Natural killer cell treated with Interleukin-12 subunit alpha and Interleukin-12 subunit beta and Interleukin-15 and Interleukin-18, amount 100 ng/mL, for 72 hours (primary cell): ENCODE results near the gene IL17C. TPM values are rescaled to one million over a fixed set of nuclear protein-coding genes. Genes with fewer than 3 reads are reported as not detected.

ENCODE experiments used
- ATAC-seq, 2 donors: fragments of 150-1000 bp; cut with Tn5 transposase in 1 of 2; sonication (Bioruptor Pico), chemical (Tn5 transposase) in 1 of 2; 2 replicates each; pipeline ENCODE4 v1.10.0; 2021
- DNase-seq: peaks from one replicate; pipeline ENCODE4 v3.0.0; 2022; ENCODE audit warnings: low spot score
- H3K27ac Mint-ChIP-seq, 2 donors: 1 replicate in 1 of 2; 2 replicates in 1 of 2; pipeline ENCODE4 v1.8.0; 2022; ENCODE audit warnings: mixed read lengths in 2 of 2, mild to moderate bottlenecking in 1 of 2, moderate library complexity in 1 of 2
- H3K27me3 Mint-ChIP-seq, 2 donors: 1 replicate in 1 of 2; 2 replicates in 1 of 2; pipeline ENCODE4 v1.8.0; 2022; ENCODE audit warnings: mixed read lengths in 2 of 2
- H3K36me3 Mint-ChIP-seq: one replicate; pipeline ENCODE4 v1.8.0; 2022; ENCODE audit warnings: mixed read lengths
- H3K4me1 Mint-ChIP-seq, 2 donors: 1 replicate in 1 of 2; 2 replicates in 1 of 2; pipeline ENCODE4 v1.8.0; 2022; ENCODE audit warnings: low read depth in 2 of 2, mixed read lengths in 2 of 2, mild to moderate bottlenecking in 1 of 2
- H3K4me3 Mint-ChIP-seq: one replicate; pipeline ENCODE4 v1.8.0; 2022; ENCODE audit warnings: mixed read lengths
- H3K9me3 Mint-ChIP-seq: 2 replicates; pipeline ENCODE4 v1.8.0; 2022; ENCODE audit warnings: mixed read lengths
- total RNA-seq, 2 donors: library from RNA; stranded (reverse); gene quantifications; one replicate each; pipeline ENCODE4 v1.2.3, GENCODE V29; 2022

IL17C gene
- total RNA-seq, 2 donors from 2014 or later, result 0.64 to 1.0 TPM

DNA sequence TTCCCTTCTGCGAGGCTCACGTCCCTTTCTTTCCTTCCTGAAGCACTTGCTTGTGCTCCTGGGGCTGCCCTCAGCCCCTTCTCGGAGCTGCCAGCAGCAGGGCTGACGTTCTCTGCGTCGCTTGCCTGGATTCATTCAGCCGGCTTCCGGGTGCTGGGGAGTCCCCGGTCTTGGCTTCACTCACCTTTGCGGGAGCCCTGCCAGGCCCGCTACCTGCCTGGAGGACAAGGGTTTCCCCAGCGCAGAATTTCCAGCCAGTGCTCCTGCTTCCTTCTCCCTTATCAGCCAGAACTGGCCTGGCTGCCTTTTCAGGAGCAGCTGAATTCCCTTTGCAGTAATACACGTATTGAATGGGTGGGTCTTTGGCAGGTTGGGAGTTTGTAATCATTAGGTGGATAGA, 22.1 kb upstream of the IL17C start:
- Mint-ChIP-seq H3K27ac (no peak overlapping the region), H3K4me1 (peaks cover 26 to 39% of the 10 kb centered on the region in 2 donors), H3K9me3 (no peaks in the 10 kb centered on the region), H3K27me3 (no peaks in the 10 kb centered on the region), H3K36me3 (peaks cover 8% of the 10 kb centered on the region), H3K4me3 (no peak overlapping the region)
- DNase-seq (no peak), ATAC-seq (no peak)

DNA sequence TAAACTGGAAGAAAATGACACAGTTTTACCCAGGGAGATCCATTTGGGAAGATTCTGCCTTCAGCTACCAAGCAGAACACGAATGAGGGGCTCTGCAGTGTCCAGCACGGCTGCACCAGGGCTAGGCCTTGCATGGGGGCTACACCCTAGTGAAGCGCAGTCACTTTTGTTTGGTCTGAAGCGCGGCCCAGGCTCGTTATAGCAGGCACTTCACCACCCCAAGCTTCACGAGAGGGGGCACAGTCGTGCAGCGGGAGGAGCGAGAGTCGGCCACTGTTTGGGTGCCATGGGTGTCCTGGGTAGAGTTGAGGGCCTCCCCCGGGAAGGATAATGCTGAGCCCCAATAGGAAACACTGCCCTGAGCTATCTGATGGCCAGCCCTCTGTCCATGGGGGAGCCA, 21.6 kb upstream of the IL17C start:
- ATAC-seq, result no peak
- Mint-ChIP-seq H3K36me3 (peaks cover 8% of the 10 kb centered on the region), H3K27me3 (no peaks in the 10 kb centered on the region), H3K27ac (no peak overlapping the region), H3K4me1 (peaks cover 26 to 39% of the 10 kb centered on the region in 2 donors), H3K9me3 (no peaks in the 10 kb centered on the region), H3K4me3 (no peak overlapping the region)
- DNase-seq, result no peak

DNA sequence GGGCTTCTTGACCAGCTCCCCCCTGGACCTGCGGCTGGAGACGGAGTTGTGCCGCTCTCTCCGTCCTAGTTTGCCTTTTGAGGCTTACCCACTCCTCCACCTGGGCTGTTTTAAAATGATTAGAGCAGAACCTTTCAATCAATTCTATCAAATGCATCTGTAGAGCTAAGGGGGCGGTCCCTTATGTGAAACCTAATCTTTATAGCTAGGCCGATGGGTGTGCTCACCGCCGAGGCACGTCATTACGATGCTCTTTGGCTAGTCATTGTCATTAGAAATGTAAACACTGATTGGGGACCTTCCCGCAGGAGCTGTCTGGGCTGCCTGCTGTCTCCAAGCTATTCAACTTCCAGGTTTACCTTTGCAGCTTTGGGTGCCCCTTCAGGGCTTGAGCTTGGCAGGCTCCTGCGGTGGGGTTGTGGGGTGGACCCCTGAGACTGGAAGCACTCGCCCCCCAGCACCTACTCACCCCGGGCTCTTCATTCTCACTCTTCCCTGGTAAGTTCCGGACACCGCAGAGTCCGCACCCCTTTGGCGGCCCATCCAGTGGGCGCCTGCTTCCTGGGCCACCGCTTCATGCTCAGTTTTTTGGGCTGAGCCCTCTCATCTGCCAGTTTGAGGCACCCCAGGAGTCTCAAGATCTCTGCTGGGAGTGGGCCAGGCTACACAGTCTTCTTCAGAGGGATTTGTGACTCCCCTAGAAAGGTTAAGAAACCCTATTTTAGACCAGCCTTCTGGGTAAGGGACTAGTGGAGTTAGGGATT, 20.9 kb upstream of the IL17C start:
- peaks cover 26 to 39% of the 10 kb centered on the region in 2 donors for H3K4me1 Mint-ChIP-seq

DNA sequence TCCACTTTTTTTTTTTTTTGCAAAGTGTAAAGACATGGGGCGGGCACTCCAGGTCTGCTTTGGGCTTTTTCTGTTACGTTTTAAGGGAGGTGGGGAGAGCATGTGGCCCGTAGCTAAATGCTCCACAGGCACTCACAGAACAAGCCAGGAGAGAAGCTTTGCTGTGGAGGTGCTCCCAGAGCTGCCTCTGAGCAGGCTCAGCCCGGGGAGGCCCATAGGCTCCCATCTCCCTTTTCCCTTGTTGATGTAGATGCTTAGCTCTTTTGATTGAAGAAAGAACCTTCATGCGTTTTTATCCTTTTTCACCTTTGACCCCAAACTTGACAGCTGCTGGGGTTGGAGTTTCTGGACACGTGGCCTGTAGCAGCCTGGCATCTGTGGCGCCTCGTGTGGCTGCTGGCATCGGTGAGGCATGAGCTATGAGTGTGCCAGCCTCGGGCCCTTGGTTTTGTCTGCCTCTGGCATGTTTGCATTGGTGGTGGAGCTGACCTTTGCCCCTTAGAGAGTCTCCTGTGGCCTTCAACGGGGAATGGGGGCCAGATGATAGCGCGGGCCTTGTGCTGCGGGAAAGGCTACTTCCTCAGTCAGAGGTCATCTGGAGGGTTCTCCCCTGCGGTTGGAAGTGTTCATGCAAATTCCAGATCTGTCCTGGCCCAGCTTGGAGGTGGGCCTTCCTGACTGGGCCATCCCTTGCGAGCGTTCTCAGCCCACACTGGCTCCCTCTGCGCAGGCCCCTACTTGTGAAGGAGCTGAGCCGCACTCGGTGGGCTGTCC, 20.0 kb upstream of the IL17C start:
- Mint-ChIP-seq H3K27me3 (no peaks in the 10 kb centered on the region), H3K9me3 (no peaks in the 10 kb centered on the region), H3K27ac (no peak overlapping the region), H3K4me1 (peaks cover 25 to 39% of the 10 kb centered on the region in 2 donors), H3K4me3 (no peak overlapping the region), H3K36me3 (peaks cover 3% of the 10 kb centered on the region)
- ATAC-seq (no peak), DNase-seq (no peak)

More for the DNA sequence above, 20.9 kb upstream of the IL17C start:
- H3K9me3 Mint-ChIP-seq, result no peaks in the 10 kb centered on the region
- ATAC-seq (no peak), DNase-seq (no peak)
- H3K27ac Mint-ChIP-seq, result no peak overlapping the region
- H3K4me3 Mint-ChIP-seq, result no peak overlapping the region
- H3K36me3 Mint-ChIP-seq, result peaks cover 8% of the 10 kb centered on the region
- H3K27me3 Mint-ChIP-seq, result no peaks in the 10 kb centered on the region

DNA sequence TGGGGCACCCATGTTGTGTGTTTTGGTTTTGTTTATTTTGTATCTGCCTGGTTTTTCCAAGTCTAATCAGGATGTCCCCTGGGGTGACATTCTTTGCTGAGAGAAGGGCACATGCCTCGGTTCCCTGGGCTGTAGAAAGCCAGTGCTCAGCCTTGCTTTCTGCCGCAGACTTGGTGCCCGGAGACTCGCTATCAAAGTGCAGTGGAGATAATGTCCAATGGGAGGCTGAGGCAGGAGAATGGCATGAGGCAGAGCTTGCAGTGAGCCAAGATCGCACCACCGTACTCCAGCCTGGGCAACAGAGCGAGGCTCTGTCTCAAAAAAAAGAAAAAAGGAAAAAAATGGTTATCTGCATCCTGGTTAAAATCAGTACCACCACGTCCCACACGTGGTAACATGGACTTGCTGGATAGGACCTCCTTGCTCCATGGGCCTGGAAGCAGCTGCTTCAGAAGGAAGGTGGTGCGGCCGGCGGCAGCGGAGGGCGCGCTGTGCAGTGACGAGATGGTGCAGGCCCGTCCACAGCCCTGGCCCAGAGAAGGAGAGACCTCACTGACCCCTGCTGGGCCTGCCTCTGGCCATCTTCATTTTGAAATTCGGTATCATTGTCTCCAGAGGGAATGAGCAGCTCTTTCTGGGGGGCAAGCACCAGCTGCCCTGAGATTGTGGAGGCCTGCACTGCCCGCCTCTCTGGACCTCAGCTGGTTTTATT, 19.3 kb upstream of the IL17C start:
- no peak for ATAC-seq
- H3K4me3 Mint-ChIP-seq, result peak overlapping the region; percentile 44
- no peaks in the 10 kb centered on the region for H3K36me3 Mint-ChIP-seq
- H3K27me3 Mint-ChIP-seq, result no peaks in the 10 kb centered on the region
- peak overlapping the region; percentile 56 to 76 for H3K27ac Mint-ChIP-seq
- DNase-seq, result no peak
- H3K4me1 Mint-ChIP-seq, result peaks cover 21 to 34% of the 10 kb centered on the region in 2 donors
- no peaks in the 10 kb centered on the region for H3K9me3 Mint-ChIP-seq

DNA sequence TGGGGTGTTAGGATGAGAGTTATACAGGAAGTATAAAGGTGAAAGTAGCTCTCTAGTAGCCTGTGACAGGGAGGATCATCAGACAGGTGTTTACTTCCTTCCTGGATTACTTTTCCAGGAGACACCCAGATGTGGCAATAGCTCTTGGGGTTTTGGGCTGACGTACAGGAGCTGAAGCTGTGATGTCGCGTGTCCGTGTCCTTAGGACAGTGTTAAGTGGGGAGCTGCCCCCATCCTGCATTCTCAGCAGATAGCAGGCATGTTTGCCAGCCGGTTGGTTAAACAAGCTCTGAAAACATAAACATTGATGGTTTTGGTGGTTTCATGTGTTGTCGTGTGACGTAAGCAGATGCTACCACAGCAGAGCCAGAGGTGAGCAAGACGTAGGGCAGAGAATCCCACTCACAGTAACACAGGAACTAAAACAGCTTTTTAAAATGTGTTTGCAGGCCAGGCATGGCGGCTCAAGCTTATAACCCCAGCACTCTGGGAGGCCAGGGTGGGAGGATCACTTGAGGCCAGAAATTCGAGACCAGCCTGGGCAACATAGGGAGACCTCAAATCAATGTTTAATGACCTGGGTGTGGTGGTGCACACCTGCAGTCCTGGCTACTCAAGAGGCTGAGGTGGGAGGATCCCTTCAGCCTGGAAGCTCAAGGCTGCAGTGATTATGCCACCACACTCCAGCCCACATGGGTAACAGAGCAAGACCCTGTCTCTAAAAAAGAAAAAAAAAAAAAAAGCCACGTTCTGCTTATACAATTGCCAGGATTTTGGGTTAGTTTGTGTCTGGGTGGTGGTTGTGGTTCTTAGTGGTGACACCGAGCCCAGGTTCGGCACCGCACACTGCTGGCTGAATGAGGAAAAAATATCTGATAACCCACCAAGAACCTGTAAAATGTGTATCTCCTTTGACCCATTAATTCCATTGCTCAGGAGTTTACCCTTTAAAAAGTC, 18.2 kb upstream of the IL17C start:
- H3K4me3 Mint-ChIP-seq, result peak overlapping the region; percentile 44
- peak overlapping the region; percentile 56 to 76 for H3K27ac Mint-ChIP-seq
- peak; percentile 80 for DNase-seq
- no peaks in the 10 kb centered on the region for H3K36me3 Mint-ChIP-seq
- ATAC-seq, result peak; percentile 79 to 88
- no peaks in the 10 kb centered on the region for H3K27me3 Mint-ChIP-seq
- peaks cover 21 to 34% of the 10 kb centered on the region in 2 donors for H3K4me1 Mint-ChIP-seq
- H3K9me3 Mint-ChIP-seq, result no peaks in the 10 kb centered on the region

DNA sequence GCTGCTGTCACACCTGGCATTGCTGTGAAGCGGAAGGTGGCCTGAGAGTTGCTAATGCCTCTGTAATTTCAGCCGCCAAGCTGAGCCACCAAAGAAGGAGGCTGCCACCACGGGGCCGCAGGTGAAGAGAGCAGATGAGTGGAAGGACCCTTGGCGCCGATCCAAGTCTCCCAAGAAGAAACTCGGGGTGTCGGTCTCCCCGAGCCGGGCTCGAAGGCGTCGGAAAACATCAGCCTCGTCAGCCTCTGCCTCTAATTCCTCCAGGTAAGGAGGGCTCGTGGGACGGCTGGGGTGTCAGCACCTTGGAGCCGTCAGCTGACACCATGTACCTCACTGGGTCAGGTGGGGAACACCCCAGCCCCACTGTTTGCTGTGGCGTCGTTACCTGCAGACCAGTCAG, 16.2 kb upstream of the IL17C start:
- H3K36me3 Mint-ChIP-seq, result no peaks in the 10 kb centered on the region
- ATAC-seq, result no peak
- H3K9me3 Mint-ChIP-seq, result no peaks in the 10 kb centered on the region
- H3K27me3 Mint-ChIP-seq, result no peaks in the 10 kb centered on the region
- no peak for DNase-seq
- peaks cover 21 to 30% of the 10 kb centered on the region in 2 donors for H3K4me1 Mint-ChIP-seq
- H3K27ac Mint-ChIP-seq, result no peak overlapping the region
- H3K4me3 Mint-ChIP-seq, result no peak overlapping the region

DNA sequence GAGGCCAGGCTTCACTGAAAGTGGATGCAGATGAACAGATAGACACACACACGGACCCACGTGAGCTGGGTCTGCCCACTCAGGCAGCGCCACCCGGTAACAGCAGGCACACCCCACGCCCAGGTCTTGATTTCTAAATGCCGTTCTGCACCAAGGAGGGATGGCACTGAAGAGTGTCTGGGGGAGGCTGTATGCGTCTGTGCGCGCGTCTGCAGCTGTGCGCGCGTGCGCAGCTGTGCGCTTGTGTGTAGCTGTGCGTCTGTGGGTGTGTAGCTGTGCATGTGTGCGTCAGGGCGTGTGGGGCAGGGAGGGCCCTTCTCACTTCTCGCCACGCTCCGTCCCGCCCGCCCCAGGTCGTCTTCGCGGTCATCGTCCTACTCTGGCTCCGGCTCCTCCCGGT, 15.5 kb upstream of the IL17C start:
- Mint-ChIP-seq H3K4me1 (peaks cover 21 to 29% of the 10 kb centered on the region in 2 donors), H3K9me3 (no peaks in the 10 kb centered on the region), H3K27ac (no peak overlapping the region), H3K36me3 (no peaks in the 10 kb centered on the region), H3K27me3 (no peaks in the 10 kb centered on the region), H3K4me3 (no peak overlapping the region)
- no peak for ATAC-seq
- no peak for DNase-seq

DNA sequence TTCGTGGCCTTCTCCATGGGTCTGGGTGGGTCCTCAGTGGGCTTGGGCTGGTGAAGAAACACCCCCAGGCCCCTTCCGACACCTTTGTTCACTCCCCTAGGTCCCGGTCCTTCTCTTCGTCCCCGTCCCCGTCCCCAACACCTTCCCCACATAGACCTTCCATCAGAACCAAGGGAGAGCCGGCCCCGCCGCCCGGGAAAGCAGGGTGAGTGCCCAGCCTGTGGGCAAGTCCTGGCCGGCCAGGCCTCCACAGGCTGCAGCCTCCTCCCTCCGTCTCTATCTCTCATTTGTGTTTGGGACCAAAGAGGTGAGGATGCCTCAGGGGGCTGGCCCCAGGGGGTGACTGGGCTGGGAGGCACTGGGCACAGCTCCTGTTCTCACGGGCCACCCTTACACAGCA, 14.5 kb upstream of the IL17C start:
- H3K36me3 Mint-ChIP-seq, result no peaks in the 10 kb centered on the region
- H3K4me3 Mint-ChIP-seq, result no peak overlapping the region
- ATAC-seq (no peak), DNase-seq (no peak)
- H3K4me1 Mint-ChIP-seq, result peaks cover 19 to 28% of the 10 kb centered on the region in 2 donors
- no peaks in the 10 kb centered on the region for H3K9me3 Mint-ChIP-seq
- no peak overlapping the region for H3K27ac Mint-ChIP-seq
- H3K27me3 Mint-ChIP-seq, result no peaks in the 10 kb centered on the region

DNA sequence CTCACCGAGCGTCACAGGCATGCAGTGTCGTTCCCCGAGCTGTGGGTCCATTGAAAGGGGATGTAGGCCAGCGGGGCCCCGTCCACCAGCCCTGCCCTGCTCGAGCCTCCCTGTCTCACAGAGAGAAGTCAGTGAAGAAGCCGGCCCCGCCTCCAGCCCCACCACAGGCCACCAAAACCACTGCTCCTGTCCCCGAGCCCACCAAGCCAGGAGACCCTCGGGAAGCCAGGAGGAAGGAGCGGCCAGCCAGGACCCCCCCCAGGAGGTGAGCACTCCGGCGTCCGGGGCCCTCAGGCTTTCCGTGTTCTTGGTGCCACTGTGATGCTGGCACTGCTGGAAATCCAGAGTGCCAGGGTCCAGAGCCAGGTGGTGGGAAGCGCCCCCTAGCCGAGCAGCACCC, 13.9 kb upstream of the IL17C start:
- no peaks in the 10 kb centered on the region for H3K36me3 Mint-ChIP-seq
- no peaks in the 10 kb centered on the region for H3K27me3 Mint-ChIP-seq
- peaks cover 13 to 22% of the 10 kb centered on the region in 2 donors for H3K4me1 Mint-ChIP-seq

DNA sequence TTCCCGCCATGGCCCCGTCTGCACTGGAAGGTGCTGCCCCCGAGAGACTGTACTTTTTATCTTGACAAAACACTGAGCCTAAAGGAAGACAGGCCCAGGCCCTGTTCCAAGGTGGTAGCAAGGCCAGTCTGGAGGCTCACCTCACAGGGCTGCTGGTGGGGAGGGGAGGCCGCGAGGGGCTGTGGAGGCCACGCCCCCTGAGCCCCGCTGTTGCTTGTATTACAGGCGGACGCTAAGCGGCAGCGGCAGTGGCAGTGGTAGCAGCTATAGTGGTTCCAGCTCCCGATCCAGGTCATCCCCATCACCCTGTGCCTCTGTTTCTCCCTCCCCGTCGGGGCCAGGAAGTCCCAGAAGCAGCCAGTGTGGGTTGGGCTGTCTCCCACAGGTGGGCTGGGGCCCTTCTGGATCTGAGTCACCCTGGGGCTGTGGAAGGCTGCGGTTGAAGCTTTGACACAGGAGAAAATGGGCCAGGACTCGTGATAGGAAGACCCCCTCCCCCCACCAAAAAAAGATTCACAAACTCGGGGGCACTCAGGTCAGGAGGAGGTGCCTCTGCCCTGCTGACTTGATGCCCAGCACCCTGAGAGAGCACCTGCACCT, 13.3 kb upstream of the IL17C start:
- DNase-seq, result no peak
- Mint-ChIP-seq H3K4me3 (no peak overlapping the region), H3K4me1 (peaks cover 7 to 16% of the 10 kb centered on the region in 2 donors), H3K27me3 (no peaks in the 10 kb centered on the region), H3K9me3 (no peaks in the 10 kb centered on the region), H3K27ac (no peak overlapping the region), H3K36me3 (no peaks in the 10 kb centered on the region)
- no peak for ATAC-seq

More for the DNA sequence above, 13.9 kb upstream of the IL17C start:
- H3K9me3 Mint-ChIP-seq, result no peaks in the 10 kb centered on the region
- no peak for ATAC-seq
- DNase-seq, result no peak
- H3K27ac Mint-ChIP-seq, result no peak overlapping the region
- H3K4me3 Mint-ChIP-seq, result no peak overlapping the region

DNA sequence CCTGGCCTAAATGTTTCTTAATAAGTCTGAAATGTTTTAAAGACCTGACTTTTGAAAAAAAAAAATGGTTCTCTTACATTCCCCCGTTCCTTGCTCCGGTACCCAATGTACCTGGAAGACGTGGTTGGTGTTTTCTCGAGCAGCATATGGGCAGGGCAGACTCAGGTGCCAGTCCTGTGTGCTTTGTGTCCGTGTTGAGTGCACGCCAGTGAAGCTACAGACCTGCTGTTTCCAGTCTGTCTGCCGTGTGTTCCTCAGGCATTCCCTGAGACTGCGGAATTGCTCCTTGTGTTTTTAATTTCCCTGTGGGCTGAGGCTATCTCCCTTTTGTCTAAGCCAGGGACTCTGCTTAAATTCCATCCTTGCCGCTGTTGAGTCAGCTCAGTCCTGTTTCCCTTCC, 11.7 kb upstream of the IL17C start:
- DNase-seq, result no peak
- peaks cover 0 to 7% of the 10 kb centered on the region in 2 donors for H3K4me1 Mint-ChIP-seq
- no peak overlapping the region for H3K4me3 Mint-ChIP-seq
- H3K36me3 Mint-ChIP-seq, result no peaks in the 10 kb centered on the region
- ATAC-seq, result no peak
- H3K27me3 Mint-ChIP-seq, result no peaks in the 10 kb centered on the region
- H3K27ac Mint-ChIP-seq, result no peak overlapping the region
- no peaks in the 10 kb centered on the region for H3K9me3 Mint-ChIP-seq
